Fibroblast of lung (primary cell): Measurements from ENCODE around the gene MCTP1. TPM values are rescaled to one million over a fixed set of nuclear protein-coding genes. Genes with fewer than 3 reads are reported as not detected.

Experiments
- DNase-seq, 2 donors: peaks; one replicate each; pipeline versions ENCODE4 v3.0.0 to v3.0.0-alpha.2; 2010; ENCODE audit warnings: low read depth in 2 of 2
- H2AFZ ChIP-seq: 2 replicates; pipeline ENCODE4 v1.5.1; 2012; ENCODE audit warnings: low read length, control low read depth, inconsistent platforms
- H3K27ac ChIP-seq: 2 replicates; pipeline ENCODE4 v1.5.1; 2011; ENCODE audit warnings: low read length, control low read depth; ENCODE audit not compliant: insufficient read depth
- H3K27me3 ChIP-seq: 2 replicates; pipeline ENCODE4 v1.5.1; 2011; ENCODE audit warnings: mild to moderate bottlenecking, low read length; ENCODE audit not compliant: control insufficient read depth, insufficient read depth
- H3K36me3 ChIP-seq: 2 replicates; pipeline ENCODE4 v1.5.1; 2011; ENCODE audit warnings: low read length; ENCODE audit not compliant: control insufficient read depth, insufficient read depth
- H3K4me1 ChIP-seq: 2 replicates; pipeline ENCODE4 v1.5.1; 2011; ENCODE audit warnings: low read length; ENCODE audit not compliant: control insufficient read depth, insufficient read depth; ENCODE audit errors: extremely low read depth
- H3K4me2 ChIP-seq: 2 replicates; pipeline ENCODE4 v1.5.1; 2011; ENCODE audit warnings: low read length, control low read depth; ENCODE audit not compliant: insufficient read depth; ENCODE audit errors: extremely low read depth
- H3K4me3 ChIP-seq, 4 experiments: fragments of 200-600 bp in 1 of 4; sonication (generic) in 1 of 4; replicated peaks in 1 of 4; 2 replicates each; pipeline ENCODE4 v1.5.1; 2011 to 2016; ENCODE audit warnings: low read length in 4 of 4, low read depth in 3 of 4, mild to moderate bottlenecking in 3 of 4, control low read depth in 2 of 4, inconsistent platforms in 1 of 4, mixed read lengths in 1 of 4; ENCODE audit not compliant: insufficient read depth in 1 of 4; ENCODE audit errors: control extremely low read depth in 1 of 4
- H3K79me2 ChIP-seq: 2 replicates; pipeline ENCODE4 v1.5.1; 2012; ENCODE audit warnings: mild to moderate bottlenecking, low read length, inconsistent platforms; ENCODE audit not compliant: control insufficient read depth, insufficient read depth
- H3K9ac ChIP-seq: 2 replicates; pipeline ENCODE4 v1.5.1; 2011; ENCODE audit warnings: mild to moderate bottlenecking, low read length, control low read depth; ENCODE audit not compliant: insufficient read depth
- H3K9me3 ChIP-seq: 2 replicates; pipeline ENCODE4 v1.5.1; 2012; ENCODE audit warnings: low read depth, low read length; ENCODE audit not compliant: control insufficient read depth, insufficient read depth
- H4K20me1 ChIP-seq: 2 replicates; pipeline ENCODE4 v1.5.1; 2011; ENCODE audit warnings: low read length; ENCODE audit not compliant: control insufficient read depth, insufficient read depth; ENCODE audit errors: extremely low read depth
- EZH2 ChIP-seq: IDR thresholded peaks from 2 replicates; pipeline ENCODE4 v1.5.1; 2012; ENCODE audit warnings: low read length, control low read depth, mild to moderate bottlenecking; ENCODE audit errors: missing control alignments
- polyA plus RNA-seq, 2 donors: library from polyadenylated mRNA; depleted of rRNA in 1 of 2; stranded (reverse) in 1 of 2; unstranded in 1 of 2; fragments of >200 nt; gene quantifications; 2 replicates each; pipeline ENCODE4 v1.2.1, GENCODE V29; 2011 to 2012; ENCODE audit warnings: missing spikeins in 1 of 2
- total RNA-seq: library from RNA; depleted of rRNA; stranded (reverse); fragments of >200 nt; gene quantifications from 2 replicates; pipeline ENCODE4 v1.2.1, GENCODE V29; 2014
- TF ChIP-seq, protein P1 (sequence below), 2 donors: IDR thresholded peaks in 1 of 2; conservative IDR thresholded peaks in 1 of 2; 1 replicate in 1 of 2; 2 replicates in 1 of 2; pipeline ENCODE4 v1.5.1; 2011 to 2012; ENCODE audit warnings: low read length in 2 of 2, control low read depth in 1 of 2, inconsistent platforms in 1 of 2, low read depth in 1 of 2, mild to moderate bottlenecking in 1 of 2

MCTP1 gene
- total and polyA plus RNA-seq, 2 donors (not counting 1 experiment from before 2014, with no cell fraction given) = 0.78 to 7.9 TPM

DNA sequence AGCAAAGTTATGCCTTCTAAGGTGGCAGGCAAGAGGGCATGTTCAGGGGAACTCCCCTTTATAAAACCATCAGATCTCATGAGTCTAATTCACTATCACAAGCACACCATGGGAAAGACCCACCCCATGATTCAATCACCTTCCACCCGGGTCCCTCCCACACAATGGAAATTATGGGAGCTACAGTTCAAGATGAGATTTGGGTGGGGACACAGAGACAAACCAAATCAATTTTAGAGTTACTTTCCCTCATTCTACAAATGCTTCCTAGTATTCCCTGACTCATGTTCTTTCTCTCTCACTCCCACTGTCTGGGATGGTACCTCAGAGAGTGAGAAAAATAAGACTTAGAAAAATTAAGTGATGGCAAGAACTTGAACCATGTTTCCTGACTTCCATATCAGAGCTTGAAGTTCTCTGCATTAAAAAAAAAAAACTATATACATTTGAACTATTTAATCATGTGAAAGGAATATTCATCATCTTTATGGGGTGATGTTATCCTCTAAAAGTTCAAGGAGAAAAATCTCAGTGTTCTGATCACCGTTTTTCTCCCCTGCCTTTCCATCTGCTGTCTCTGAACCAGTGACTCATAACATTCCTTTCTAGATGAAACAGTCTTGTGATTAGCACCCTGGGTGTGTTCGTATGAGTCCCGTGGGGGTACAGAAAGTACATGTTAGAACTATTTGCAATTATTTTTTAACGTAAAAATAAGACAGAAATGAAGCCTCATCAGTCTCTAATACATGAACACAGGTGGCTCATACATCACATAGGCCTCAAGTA, 383.5 kb downstream of the MCTP1 start:
- Histone ChIP-seq H2AFZ (no peak overlapping the region), H3K4me1 (no peaks in the 10 kb centered on the region), H3K9ac (no peak overlapping the region), H3K27me3 (no peaks in the 10 kb centered on the region), H3K4me3 (no peak overlapping the region), H4K20me1 (no peaks in the 10 kb centered on the region), H3K4me2 (no peak overlapping the region), H3K9me3 (no peaks in the 10 kb centered on the region), H3K36me3 (no peaks in the 10 kb centered on the region), H3K79me2 (no peaks in the 10 kb centered on the region), H3K27ac (no peak overlapping the region)
- TF ChIP-seq, protein P1, sequence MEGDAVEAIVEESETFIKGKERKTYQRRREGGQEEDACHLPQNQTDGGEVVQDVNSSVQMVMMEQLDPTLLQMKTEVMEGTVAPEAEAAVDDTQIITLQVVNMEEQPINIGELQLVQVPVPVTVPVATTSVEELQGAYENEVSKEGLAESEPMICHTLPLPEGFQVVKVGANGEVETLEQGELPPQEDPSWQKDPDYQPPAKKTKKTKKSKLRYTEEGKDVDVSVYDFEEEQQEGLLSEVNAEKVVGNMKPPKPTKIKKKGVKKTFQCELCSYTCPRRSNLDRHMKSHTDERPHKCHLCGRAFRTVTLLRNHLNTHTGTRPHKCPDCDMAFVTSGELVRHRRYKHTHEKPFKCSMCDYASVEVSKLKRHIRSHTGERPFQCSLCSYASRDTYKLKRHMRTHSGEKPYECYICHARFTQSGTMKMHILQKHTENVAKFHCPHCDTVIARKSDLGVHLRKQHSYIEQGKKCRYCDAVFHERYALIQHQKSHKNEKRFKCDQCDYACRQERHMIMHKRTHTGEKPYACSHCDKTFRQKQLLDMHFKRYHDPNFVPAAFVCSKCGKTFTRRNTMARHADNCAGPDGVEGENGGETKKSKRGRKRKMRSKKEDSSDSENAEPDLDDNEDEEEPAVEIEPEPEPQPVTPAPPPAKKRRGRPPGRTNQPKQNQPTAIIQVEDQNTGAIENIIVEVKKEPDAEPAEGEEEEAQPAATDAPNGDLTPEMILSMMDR (conservative IDR thresholded peaks at IDR 0.05 in 1 of 2, IDR thresholded peaks at IDR 0.05 in 1 of 2; ENCODE audit: low read depth in 1 of 2, low read length in 2 of 2) = no peak
- TF ChIP-seq EZH2 = no peak
- DNase-seq = peak; percentile 61 to 81

- no peak overlapping the region for H3K4me3 ChIP-seq
Measured at GRCh38 chr5:94900006-94900505, 384.8 kb downstream of the MCTP1 start.

DNA sequence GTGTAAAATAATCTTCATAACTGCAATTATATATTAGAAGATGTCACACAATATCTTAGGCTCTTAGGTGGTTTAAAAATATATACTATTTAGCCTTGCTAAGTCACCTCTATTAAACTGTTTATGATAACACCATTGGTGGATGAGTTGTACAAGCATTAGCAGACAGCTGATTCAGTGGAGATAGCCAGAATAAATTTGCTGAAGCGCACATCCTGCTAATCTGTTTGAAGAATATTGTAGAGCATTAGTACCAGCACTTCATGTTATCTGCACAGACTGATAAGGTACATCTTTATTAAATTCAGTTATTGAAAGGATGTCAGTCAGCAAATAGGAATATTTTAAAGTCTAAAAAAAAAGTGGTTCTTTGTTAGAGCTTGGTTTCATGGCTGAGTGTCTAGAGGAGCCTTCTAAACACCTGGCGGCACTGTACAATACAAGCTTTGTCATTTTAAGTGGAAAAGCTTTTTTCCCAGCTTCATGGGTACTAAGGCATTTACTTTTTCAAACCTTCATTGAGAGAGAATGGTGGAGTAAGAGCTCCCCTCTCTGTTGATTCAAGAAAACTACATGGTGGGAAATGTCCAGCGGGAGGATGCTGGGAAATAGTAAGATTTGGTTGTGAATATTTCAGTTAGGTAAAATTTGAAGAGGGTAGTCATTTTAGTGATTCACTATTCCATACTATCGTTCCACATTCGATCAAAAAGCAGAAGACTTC, 391.3 kb downstream of the MCTP1 start:
- Histone ChIP-seq H3K4me2 (no peak overlapping the region), H4K20me1 (no peaks in the 10 kb centered on the region), H3K79me2 (no peaks in the 10 kb centered on the region), H3K27me3 (no peaks in the 10 kb centered on the region), H3K9ac (no peak overlapping the region), H2AFZ (no peak overlapping the region), H3K4me1 (no peaks in the 10 kb centered on the region), H3K9me3 (no peaks in the 10 kb centered on the region), H3K36me3 (no peaks in the 10 kb centered on the region), H3K4me3 (no peak overlapping the region), H3K27ac (no peak overlapping the region)
- no peak for TF ChIP-seq EZH2
- TF ChIP-seq, protein P1 (conservative IDR thresholded peaks at IDR 0.05 in 1 of 2, IDR thresholded peaks at IDR 0.05 in 1 of 2; ENCODE audit: low read depth in 1 of 2, low read length in 2 of 2) = peak; percentile 46 to 59
- DNase-seq = peak; percentile 19 to 56

More at GRCh38 chr5:94900006-94900505, 384.8 kb downstream of the MCTP1 start:
- H3K27me3 ChIP-seq = no peaks in the 10 kb centered on the region
- TF ChIP-seq, protein P1 (conservative IDR thresholded peaks at IDR 0.05 in 1 of 2, IDR thresholded peaks at IDR 0.05 in 1 of 2; ENCODE audit: low read depth in 1 of 2, low read length in 2 of 2) = no peak
- no peak for TF ChIP-seq EZH2
- H3K36me3 ChIP-seq = no peaks in the 10 kb centered on the region
- H3K9ac ChIP-seq = no peak overlapping the region
- H3K4me2 ChIP-seq = no peak overlapping the region
- no peaks in the 10 kb centered on the region for H3K9me3 ChIP-seq
- H3K4me1 ChIP-seq = no peaks in the 10 kb centered on the region
- no peak for DNase-seq
- H3K79me2 ChIP-seq = no peaks in the 10 kb centered on the region
- H2AFZ ChIP-seq = no peak overlapping the region
- no peak overlapping the region for H3K27ac ChIP-seq
- H4K20me1 ChIP-seq = no peaks in the 10 kb centered on the region
